Vagina (tissue), 2 donors: ENCODE measurements around the gene PGRMC2.

ENCODE experiments used
- CTCF ChIP-seq, 3 experiments: fragments of 450-650 bp in 2 of 3; fragments of 200-600 bp in 1 of 3; sonication (generic) in 1 of 3; IDR thresholded peaks; one replicate each; pipeline ENCODE4 v1.5.1; 2017 to 2019; ENCODE audit warnings: antibody characterized with exemption in 3 of 3, mild to moderate bottlenecking in 2 of 3, moderate library complexity in 2 of 3
- POLR2AphosphoS5 ChIP-seq, 2 donors: sonication (generic); formaldehyde crosslinking; IDR thresholded peaks; one replicate each; pipeline ENCODE4 v1.9.0; 2017; ENCODE audit warnings: antibody characterized with exemption in 2 of 2, mild to moderate bottlenecking in 2 of 2, low read depth in 1 of 2; ENCODE audit not compliant: insufficient read depth in 1 of 2

- TF ChIP-seq CTCF (IDR thresholded peaks at IDR 0.05) (no peak), POLR2AphosphoS5 (IDR thresholded peaks at IDR 0.05; ENCODE audit: insufficient read depth in 1 of 2, low read depth in 1 of 2) (no peak)
Measured at GRCh38 chr4:128294464-128294863, 6.9 kb upstream of the PGRMC2 start.
